HepG2 (cell line): ENCODE data around the gene ACSS1. TPM values are rescaled to one million over a fixed set of nuclear protein-coding genes. Genes with fewer than 3 reads are reported as not detected.
A peak's percentile ranks its signal among the peaks of the same experiment; 100 is the strongest.

Experiments used
- ADNP ChIP-seq: sonication (generic); formaldehyde crosslinking; IDR thresholded peaks from 2 replicates; pipeline ENCODE4 v1.4.0; 2020; ENCODE audit warnings: missing genetic modification reagents
- BORCS8-MEF2B ChIP-seq: sonication (generic); formaldehyde crosslinking; IDR thresholded peaks from 2 replicates; pipeline ENCODE4 v1.8.0; 2022; ENCODE audit warnings: mild to moderate bottlenecking, missing genetic modification reagents
- CHD2 ChIP-seq: IDR thresholded peaks from 2 replicates; pipeline ENCODE4 v1.6.1; 2011; ENCODE audit warnings: low read depth, low read length, improper control_type of control experiment
- ERF ChIP-seq: IDR thresholded peaks from 2 replicates; pipeline ENCODE4 v1.6.1; 2018; ENCODE audit warnings: missing biosample characterization, missing genetic modification reagents
- HMG20B ChIP-seq: conservative IDR thresholded peaks from 2 replicates; pipeline ENCODE4 v1.6.1; 2016; ENCODE audit warnings: missing genetic modification reagents, missing compliant biosample characterization
- KDM2A ChIP-seq: sonication (generic); formaldehyde crosslinking; IDR thresholded peaks from 2 replicates; pipeline ENCODE4 v1.4.0; 2020; ENCODE audit warnings: low read depth, missing genetic modification reagents, borderline replicate concordance
- MAFK ChIP-seq, 2 experiments: IDR thresholded peaks in 1 of 2; conservative IDR thresholded peaks in 1 of 2; 2 replicates each; pipeline ENCODE4 v1.6.1; 2011; ENCODE audit warnings: improper control_type of control experiment in 2 of 2, low read length in 2 of 2
- MAZ ChIP-seq, 2 experiments: sonication (generic) in 1 of 2; formaldehyde crosslinking in 1 of 2; IDR thresholded peaks; 2 replicates each; pipeline versions ENCODE4 v1.5.0 to v1.6.1; 2012 to 2020; ENCODE audit warnings: low read depth in 2 of 2, mild to moderate bottlenecking in 2 of 2, borderline replicate concordance in 1 of 2, improper control_type of control experiment in 1 of 2, low read length in 1 of 2, missing genetic modification reagents in 1 of 2, moderate library complexity in 1 of 2
- PAF1 ChIP-seq: IDR thresholded peaks from 2 replicates; pipeline ENCODE4 v1.6.1; 2016; ENCODE audit warnings: missing genetic modification reagents, missing compliant biosample characterization
- PRDM10 ChIP-seq: sonication (generic); formaldehyde crosslinking; IDR thresholded peaks from 2 replicates; pipeline ENCODE4 v1.4.0; 2020; ENCODE audit warnings: low read depth, missing genetic modification reagents
- SMC3 ChIP-seq: IDR thresholded peaks from 2 replicates; pipeline ENCODE4 v1.6.1; 2011; ENCODE audit warnings: low read length, improper control_type of control experiment
- TOE1 ChIP-seq: sonication (generic); formaldehyde crosslinking; IDR thresholded peaks from 2 replicates; pipeline ENCODE4 v1.4.0; 2020; ENCODE audit warnings: mild to moderate bottlenecking, missing genetic modification reagents
- YY1 ChIP-seq: IDR thresholded peaks from 2 replicates; pipeline ENCODE4 v1.6.1; 2011; ENCODE audit warnings: low read length, low read depth, moderate library complexity, mild to moderate bottlenecking; ENCODE audit not compliant: insufficient read depth, insufficient replicate concordance
- ZKSCAN8 ChIP-seq: IDR thresholded peaks from 2 replicates; pipeline ENCODE4 v1.6.1; 2016; ENCODE audit warnings: borderline replicate concordance, missing genetic modification reagents, missing compliant biosample characterization
- ZNF354B ChIP-seq: sonication (generic); formaldehyde crosslinking; IDR thresholded peaks from 2 replicates; pipeline ENCODE4 v1.8.0; 2022; ENCODE audit warnings: mild to moderate bottlenecking, missing genetic modification reagents
- ZNF850 ChIP-seq: sonication (generic); formaldehyde crosslinking; conservative IDR thresholded peaks from 2 replicates; pipeline ENCODE4 v1.9.0; 2021; ENCODE audit warnings: mild to moderate bottlenecking, missing genetic modification reagents
- polyA plus RNA-seq, 8 experiments: library from polyadenylated mRNA; depleted of rRNA in 3 of 8; stranded (reverse) in 7 of 8; unstranded in 1 of 8; fragments of >200 nt; fragmentation: Illumina TruSeq in 4 of 8; extraction: Trizol in 4 of 8; gene quantifications; 2 replicates each; pipeline versions ENCODE4 v1.2.1 to v1.2.3, GENCODE V29; 2011 to 2016; ENCODE audit warnings: low read depth in 4 of 8, missing spikeins in 1 of 8, mixed read lengths in 1 of 8; ENCODE audit not compliant: insufficient read depth in 1 of 8
- total RNA-seq, 5 experiments: library from RNA; depleted of rRNA; stranded (reverse); fragments of >200 nt; fragmentation: Illumina TruSeq; extraction: Trizol; gene quantifications; 2 replicates each; pipeline ENCODE4 v1.2.3, GENCODE V29; 2016; ENCODE audit warnings: low read depth in 1 of 5
- TF ChIP-seq, protein P1 (sequence below), 2 experiments: fragments of 450-650 bp in 1 of 2; sonication (generic) in 1 of 2; formaldehyde crosslinking; IDR thresholded peaks; 2 replicates each; pipeline versions ENCODE4 v1.5.0 to v1.8.0; 2020 to 2022; ENCODE audit warnings: mild to moderate bottlenecking in 1 of 2, missing genetic modification reagents in 1 of 2
- TF ChIP-seq, protein P2 (sequence below): sonication (generic); formaldehyde crosslinking; IDR thresholded peaks from 2 replicates; pipeline ENCODE4 v1.4.0; 2020; ENCODE audit warnings: missing genetic modification reagents
- TF ChIP-seq, protein P3 (sequence below): sonication (generic); formaldehyde crosslinking; IDR thresholded peaks from 2 replicates; pipeline ENCODE4 v1.5.0; 2020; ENCODE audit warnings: missing genetic modification reagents
- TF ChIP-seq, protein P4 (sequence below): sonication (generic); formaldehyde crosslinking; IDR thresholded peaks from 2 replicates; pipeline ENCODE4 v1.5.0; 2020; ENCODE audit warnings: missing genetic modification reagents
- TF ChIP-seq, protein P5 (sequence below): sonication (generic); formaldehyde crosslinking; IDR thresholded peaks from 2 replicates; pipeline ENCODE4 v1.4.0; 2020; ENCODE audit warnings: mild to moderate bottlenecking, missing genetic modification reagents

ACSS1 gene
- total and polyA plus RNA-seq, 2 of the 13 experiments (the other 11 are each of a cell fraction or from before 2014, with no cell fraction given), result 15.2 to 41.6 TPM

DNA sequence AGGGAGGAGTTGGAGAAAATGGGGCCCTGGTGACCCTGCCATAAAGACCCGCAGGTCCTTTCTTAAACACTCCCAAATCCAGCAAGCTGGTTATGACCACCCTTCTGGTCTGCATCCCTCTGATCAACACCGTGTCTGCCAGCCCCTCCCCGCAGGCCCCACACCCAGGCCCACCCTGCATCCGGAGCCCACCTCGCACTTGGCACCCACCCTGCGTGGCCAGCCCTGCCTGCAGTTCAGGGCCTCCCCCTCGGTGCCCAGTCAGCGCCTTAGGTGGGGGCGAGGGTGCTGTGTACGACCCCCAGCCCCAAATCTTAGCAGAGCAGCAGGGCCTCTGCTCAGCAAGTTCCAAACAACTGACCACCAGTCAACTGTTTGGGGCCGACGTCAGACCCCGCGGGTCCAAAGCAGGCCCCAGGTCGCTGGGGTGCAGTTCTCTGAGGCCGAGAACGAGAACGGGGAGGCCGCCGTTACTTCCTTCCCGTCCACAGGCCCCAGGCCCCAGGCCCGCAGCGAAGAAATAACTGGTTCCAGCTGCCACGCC is 1.2 kb downstream of the ACSS1 start (continued):
- TF ChIP-seq, protein P1, sequence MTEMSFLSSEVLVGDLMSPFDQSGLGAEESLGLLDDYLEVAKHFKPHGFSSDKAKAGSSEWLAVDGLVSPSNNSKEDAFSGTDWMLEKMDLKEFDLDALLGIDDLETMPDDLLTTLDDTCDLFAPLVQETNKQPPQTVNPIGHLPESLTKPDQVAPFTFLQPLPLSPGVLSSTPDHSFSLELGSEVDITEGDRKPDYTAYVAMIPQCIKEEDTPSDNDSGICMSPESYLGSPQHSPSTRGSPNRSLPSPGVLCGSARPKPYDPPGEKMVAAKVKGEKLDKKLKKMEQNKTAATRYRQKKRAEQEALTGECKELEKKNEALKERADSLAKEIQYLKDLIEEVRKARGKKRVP (CRISPR knock-in tag; IDR thresholded peaks at IDR 0.05), result no peak
- TF ChIP-seq, protein P2, sequence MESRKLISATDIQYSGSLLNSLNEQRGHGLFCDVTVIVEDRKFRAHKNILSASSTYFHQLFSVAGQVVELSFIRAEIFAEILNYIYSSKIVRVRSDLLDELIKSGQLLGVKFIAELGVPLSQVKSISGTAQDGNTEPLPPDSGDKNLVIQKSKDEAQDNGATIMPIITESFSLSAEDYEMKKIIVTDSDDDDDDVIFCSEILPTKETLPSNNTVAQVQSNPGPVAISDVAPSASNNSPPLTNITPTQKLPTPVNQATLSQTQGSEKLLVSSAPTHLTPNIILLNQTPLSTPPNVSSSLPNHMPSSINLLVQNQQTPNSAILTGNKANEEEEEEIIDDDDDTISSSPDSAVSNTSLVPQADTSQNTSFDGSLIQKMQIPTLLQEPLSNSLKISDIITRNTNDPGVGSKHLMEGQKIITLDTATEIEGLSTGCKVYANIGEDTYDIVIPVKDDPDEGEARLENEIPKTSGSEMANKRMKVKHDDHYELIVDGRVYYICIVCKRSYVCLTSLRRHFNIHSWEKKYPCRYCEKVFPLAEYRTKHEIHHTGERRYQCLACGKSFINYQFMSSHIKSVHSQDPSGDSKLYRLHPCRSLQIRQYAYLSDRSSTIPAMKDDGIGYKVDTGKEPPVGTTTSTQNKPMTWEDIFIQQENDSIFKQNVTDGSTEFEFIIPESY (CRISPR knock-in tag), result no peak
- TF ChIP-seq SMC3 (no peak), YY1 (peak; percentile 2), KDM2A (CRISPR knock-in tag) (no peak; the same call in 1 of the 2 replicates), MAZ (IDR thresholded peaks at IDR 0.05; ENCODE audit: borderline replicate concordance, low read depth, low read length) (peak; percentile 33; the same call in 1 of the 2 replicates), MAZ (CRISPR knock-in tag; IDR thresholded peaks at IDR 0.05; ENCODE audit: low read depth) (no peak), PAF1 (CRISPR knock-in tag) (no peak), MAFK (conservative IDR thresholded peaks at IDR 0.05 in 1 of 2, IDR thresholded peaks at IDR 0.05 in 1 of 2; ENCODE audit: low read length in 2 of 2) (0 out of 4 replicates have a peak, but pooled peaks of 1 of the 2 experiments have one; percentile 8), TOE1 (CRISPR knock-in tag) (no peak; the same call in 1 of the 2 replicates), HMG20B (CRISPR knock-in tag) (no peak), ZNF354B (no peak), PRDM10 (CRISPR knock-in tag) (peak; percentile 50; the same call in 1 of the 2 replicates), BORCS8-MEF2B (no peak), CHD2 (0 out of 2 replicates have a peak, but pooled peaks have one; percentile 7), ADNP (CRISPR knock-in tag) (no peak), ERF (CRISPR knock-in tag) (no peak), ZNF850 (no peak), ZKSCAN8 (no peak)
- TF ChIP-seq, protein P3, sequence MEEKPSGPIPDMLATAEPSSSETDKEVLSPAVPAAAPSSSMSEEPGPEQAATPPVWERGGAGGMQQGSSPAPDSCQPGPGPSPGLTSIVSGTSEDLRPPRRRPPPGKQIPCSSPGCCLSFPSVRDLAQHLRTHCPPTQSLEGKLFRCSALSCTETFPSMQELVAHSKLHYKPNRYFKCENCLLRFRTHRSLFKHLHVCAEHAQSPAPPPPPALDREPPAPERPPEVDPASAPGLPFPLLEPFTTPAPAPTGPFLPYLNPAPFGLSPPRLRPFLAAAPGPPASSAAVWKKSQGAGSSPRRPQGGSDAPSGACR, result no peak
- TF ChIP-seq, protein P4, sequence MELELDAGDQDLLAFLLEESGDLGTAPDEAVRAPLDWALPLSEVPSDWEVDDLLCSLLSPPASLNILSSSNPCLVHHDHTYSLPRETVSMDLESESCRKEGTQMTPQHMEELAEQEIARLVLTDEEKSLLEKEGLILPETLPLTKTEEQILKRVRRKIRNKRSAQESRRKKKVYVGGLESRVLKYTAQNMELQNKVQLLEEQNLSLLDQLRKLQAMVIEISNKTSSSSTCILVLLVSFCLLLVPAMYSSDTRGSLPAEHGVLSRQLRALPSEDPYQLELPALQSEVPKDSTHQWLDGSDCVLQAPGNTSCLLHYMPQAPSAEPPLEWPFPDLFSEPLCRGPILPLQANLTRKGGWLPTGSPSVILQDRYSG (CRISPR knock-in tag), result no peak
- TF ChIP-seq, protein P5, sequence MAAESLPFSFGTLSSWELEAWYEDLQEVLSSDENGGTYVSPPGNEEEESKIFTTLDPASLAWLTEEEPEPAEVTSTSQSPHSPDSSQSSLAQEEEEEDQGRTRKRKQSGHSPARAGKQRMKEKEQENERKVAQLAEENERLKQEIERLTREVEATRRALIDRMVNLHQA (CRISPR knock-in tag), result no peak
